ENCODE measurements around the gene KREMEN2. TPM values are rescaled to one million over a fixed set of nuclear protein-coding genes. Genes with fewer than 3 reads are reported as not detected.
A peak's percentile ranks its signal among the peaks of the same experiment; 100 is the strongest.

Gene KREMEN2
- total RNA-seq, 2 donors from 2014 or later: not detected

- Mint-ChIP-seq H3K4me1 (ENCODE audit: low read depth in 2 of 2) (peaks cover 11 to 20% of the 10 kb centered on the region in 2 donors), H3K4me3 (peak overlapping the region; percentile 75), H3K9me3 (no peaks in the 10 kb centered on the region), H3K27me3 (no peaks in the 10 kb centered on the region), H3K27ac (peak overlapping the region in 1 of 2 donors; percentile 37), H3K36me3 (no peaks in the 10 kb centered on the region)
- ATAC-seq (peak; percentile 99), DNase-seq (ENCODE audit: low spot score) (peak; percentile 99)
Measured at GRCh38 chr16:3003582-3004270, 39.7 kb downstream of the KREMEN2 start.

GRCh38 chr16:3004319-3004718, 40.2 kb downstream of the KREMEN2 start:
- H3K36me3 Mint-ChIP-seq: no peaks in the 10 kb centered on the region

DNA sequence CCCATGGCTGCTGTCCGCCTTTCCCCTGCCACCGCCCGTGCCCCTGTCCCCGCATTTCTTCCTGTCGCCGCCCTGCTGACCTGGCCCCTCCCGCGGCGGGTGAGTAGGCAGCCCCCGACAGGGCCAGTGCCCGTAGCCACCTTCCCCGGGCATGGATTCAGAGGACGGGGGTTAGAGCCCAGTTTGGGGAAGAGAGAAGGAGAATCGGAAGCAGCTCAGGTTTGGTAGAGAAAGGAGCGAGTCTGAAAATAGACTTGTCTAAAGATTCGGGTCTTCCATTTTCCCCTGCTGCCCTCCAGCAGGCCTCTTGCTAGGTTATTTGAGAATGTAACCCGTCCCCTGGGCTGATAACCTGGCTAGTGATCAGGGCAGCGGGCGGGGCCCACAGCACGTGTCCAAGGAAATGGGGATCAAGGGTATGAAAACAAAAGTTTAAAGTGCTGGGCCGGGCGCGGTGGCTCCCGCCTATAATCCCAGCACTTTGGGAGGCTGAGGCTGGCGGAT, 40.8 kb downstream of the KREMEN2 start:
- Mint-ChIP-seq H3K4me3 (peak overlapping the region; percentile 73), H3K4me1 (ENCODE audit: low read depth in 2 of 2) (peaks cover 12 to 20% of the 10 kb centered on the region in 2 donors), H3K9me3 (no peaks in the 10 kb centered on the region), H3K36me3 (no peaks in the 10 kb centered on the region), H3K27me3 (no peaks in the 10 kb centered on the region), H3K27ac (no peak overlapping the region)
- DNase-seq (ENCODE audit: low spot score) (no peak), ATAC-seq (no peak)

More at GRCh38 chr16:3004319-3004718, 40.2 kb downstream of the KREMEN2 start:
- ATAC-seq: peak; percentile 1 to 14
- H3K9me3 Mint-ChIP-seq: no peaks in the 10 kb centered on the region
- H3K27me3 Mint-ChIP-seq: no peaks in the 10 kb centered on the region
- H3K4me1 Mint-ChIP-seq (ENCODE audit: low read depth in 2 of 2): peaks cover 12 to 20% of the 10 kb centered on the region in 2 donors
- peak overlapping the region; percentile 73 for H3K4me3 Mint-ChIP-seq
- no peak overlapping the region for H3K27ac Mint-ChIP-seq
- no peak for DNase-seq (ENCODE audit: low spot score)

DNA sequence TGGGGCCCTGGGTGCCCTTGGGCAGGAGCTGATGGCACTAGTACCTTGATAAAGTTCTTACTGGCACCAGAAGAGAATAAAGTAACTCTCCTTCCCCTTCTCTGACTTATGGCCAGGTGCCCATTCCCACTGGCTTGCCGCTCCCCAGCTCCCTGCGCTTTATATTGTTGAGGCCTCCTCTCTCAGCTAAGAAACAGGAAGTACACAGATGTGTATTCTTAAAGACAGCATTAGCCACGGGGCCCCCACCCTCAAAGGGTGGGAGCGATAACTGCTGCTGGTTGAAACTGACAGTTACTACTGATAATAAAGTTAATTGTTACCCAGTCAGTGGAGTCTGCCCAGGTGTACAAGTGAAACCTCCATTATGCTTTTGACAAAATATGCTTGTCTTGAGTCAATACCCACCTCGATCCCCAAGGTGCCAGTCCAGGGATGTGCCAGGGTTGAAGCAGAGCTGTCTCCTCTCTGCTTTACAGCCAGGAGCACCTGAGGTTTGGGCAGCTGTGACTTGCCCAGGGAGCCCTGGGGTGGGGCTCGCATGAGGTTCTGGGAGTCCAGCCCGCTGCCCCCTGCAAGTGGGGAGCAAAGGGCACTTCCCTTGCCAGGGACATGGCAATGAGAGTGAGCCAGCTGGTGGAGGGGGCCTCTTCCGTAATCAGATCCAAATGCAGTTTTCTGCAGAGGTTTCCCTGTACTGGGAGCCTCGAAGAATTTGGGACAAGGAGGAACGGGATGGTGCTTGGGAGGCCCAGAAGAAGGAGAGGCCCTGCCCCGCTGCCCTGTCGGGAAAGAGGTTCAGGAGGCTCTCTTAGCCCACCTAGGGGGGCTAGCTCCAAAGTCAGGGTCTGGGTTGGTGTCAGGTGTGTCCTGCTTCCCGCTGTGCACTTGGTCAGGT, 43.2 kb downstream of the KREMEN2 start:
- DNase-seq (ENCODE audit: low spot score) (no peak), ATAC-seq (no peak)
- Mint-ChIP-seq H3K27ac (no peak overlapping the region), H3K4me3 (no peak overlapping the region), H3K4me1 (ENCODE audit: low read depth in 2 of 2) (peaks cover 12 to 20% of the 10 kb centered on the region in 2 donors), H3K9me3 (no peaks in the 10 kb centered on the region), H3K27me3 (no peaks in the 10 kb centered on the region), H3K36me3 (no peaks in the 10 kb centered on the region)

GRCh38 chr16:3007957-3008689, 44.0 kb downstream of the KREMEN2 start:
- no peaks in the 10 kb centered on the region for H3K9me3 Mint-ChIP-seq
- no peaks in the 10 kb centered on the region for H3K36me3 Mint-ChIP-seq
- H3K4me3 Mint-ChIP-seq: peak overlapping the region; percentile 9
- DNase-seq (ENCODE audit: low spot score): no peak
- ATAC-seq: no peak
- peaks cover 12 to 20% of the 10 kb centered on the region in 2 donors for H3K4me1 Mint-ChIP-seq (ENCODE audit: low read depth in 2 of 2)
- no peak overlapping the region for H3K27ac Mint-ChIP-seq
- H3K27me3 Mint-ChIP-seq: no peaks in the 10 kb centered on the region

DNA sequence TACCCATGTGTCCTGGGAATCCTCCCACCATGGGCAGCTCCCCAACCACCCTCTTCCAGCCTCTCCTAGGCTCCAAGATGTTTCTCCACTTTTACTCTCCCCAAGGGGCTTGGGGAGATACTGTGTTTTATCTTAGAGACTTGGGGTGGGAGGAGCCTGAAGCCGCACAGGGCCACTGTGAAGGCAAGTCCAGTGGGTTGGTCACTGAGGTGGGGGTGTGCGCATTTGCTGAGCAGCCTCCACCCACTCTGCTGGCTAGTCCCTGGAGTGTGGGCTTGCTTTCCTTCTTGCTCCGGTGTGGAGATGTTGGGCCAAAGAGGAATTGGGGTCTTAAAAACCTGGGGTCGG, 44.6 kb downstream of the KREMEN2 start:
- Mint-ChIP-seq H3K9me3 (no peaks in the 10 kb centered on the region), H3K27me3 (no peaks in the 10 kb centered on the region), H3K36me3 (no peaks in the 10 kb centered on the region), H3K27ac (no peak overlapping the region), H3K4me3 (no peak overlapping the region), H3K4me1 (ENCODE audit: low read depth in 2 of 2) (peaks cover 12 to 20% of the 10 kb centered on the region in 2 donors)
- ATAC-seq: no peak
- DNase-seq (ENCODE audit: low spot score): no peak

DNA sequence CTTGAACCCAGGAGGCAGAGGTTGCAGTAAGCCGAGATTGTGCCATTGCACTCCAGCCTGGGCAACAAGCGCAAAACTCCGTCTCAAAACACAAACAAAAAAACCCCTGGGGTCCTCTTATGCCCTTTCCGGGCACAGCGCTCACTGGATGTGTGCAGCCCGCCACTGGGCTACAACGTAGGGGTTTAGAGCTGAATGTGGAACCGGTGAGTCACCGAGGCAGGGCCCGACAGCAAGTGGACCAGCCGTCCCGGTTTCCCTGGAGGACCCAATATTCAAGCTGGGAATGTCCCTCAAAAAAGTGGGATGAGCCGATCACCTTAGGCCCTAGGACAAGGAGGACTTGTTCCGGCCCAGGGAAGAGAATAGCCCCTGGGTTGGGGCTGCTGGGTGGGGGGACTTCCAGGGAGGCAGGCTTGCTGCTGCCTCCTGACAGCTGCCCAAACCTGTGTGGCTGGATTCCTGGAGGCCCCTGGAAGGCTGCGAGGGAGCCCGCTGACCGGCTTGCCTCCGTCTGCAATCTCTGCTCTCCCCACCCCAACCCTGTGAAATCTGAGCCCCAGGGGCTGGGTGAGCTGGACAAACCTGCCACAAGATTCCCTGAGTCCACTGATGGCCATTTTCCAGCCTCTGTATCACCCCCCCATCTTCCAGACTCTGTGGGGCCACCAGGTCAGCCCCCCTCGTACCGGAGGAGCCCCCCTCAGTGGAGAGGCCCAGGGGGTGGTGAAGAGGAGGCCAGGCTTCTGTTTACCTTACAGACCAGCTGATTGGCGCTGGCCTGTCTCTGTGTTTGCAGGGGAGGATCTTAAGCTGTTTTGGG, 45.7 kb downstream of the KREMEN2 start:
- Mint-ChIP-seq H3K4me3 (no peak overlapping the region), H3K9me3 (no peaks in the 10 kb centered on the region), H3K27ac (no peak overlapping the region), H3K36me3 (no peaks in the 10 kb centered on the region), H3K27me3 (peaks cover 0 to 4% of the 10 kb centered on the region in 2 donors), H3K4me1 (ENCODE audit: low read depth in 2 of 2) (peaks cover 10 to 19% of the 10 kb centered on the region in 2 donors)
- ATAC-seq (no peak), DNase-seq (ENCODE audit: low spot score) (no peak)

DNA sequence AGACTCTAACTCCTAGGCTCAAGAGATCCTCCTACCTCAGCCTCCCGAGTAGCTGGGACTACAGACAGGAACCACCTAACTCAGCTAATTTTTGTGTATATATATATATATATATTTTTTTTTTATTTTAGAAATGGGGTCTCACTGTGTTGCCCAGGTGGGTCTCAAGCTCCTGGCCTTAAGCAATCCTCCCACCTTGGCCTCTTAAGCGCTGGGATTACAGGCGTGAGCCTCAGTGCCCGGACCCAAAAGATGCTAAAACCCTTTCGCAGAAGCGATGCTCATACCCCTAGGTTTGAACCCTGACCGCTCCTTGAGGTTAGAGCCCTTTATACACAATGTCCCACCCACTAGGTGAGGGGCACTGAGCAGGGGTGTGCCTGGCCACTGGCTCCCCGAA, 46.4 kb downstream of the KREMEN2 start:
- no peak for DNase-seq (ENCODE audit: low spot score)
- no peaks in the 10 kb centered on the region for H3K36me3 Mint-ChIP-seq
- H3K4me1 Mint-ChIP-seq (ENCODE audit: low read depth in 2 of 2): peaks cover 8 to 16% of the 10 kb centered on the region in 2 donors
- H3K27ac Mint-ChIP-seq: no peak overlapping the region
- peaks cover 0 to 4% of the 10 kb centered on the region in 2 donors for H3K27me3 Mint-ChIP-seq
- no peak for ATAC-seq
- no peaks in the 10 kb centered on the region for H3K9me3 Mint-ChIP-seq
- no peak overlapping the region for H3K4me3 Mint-ChIP-seq

DNA sequence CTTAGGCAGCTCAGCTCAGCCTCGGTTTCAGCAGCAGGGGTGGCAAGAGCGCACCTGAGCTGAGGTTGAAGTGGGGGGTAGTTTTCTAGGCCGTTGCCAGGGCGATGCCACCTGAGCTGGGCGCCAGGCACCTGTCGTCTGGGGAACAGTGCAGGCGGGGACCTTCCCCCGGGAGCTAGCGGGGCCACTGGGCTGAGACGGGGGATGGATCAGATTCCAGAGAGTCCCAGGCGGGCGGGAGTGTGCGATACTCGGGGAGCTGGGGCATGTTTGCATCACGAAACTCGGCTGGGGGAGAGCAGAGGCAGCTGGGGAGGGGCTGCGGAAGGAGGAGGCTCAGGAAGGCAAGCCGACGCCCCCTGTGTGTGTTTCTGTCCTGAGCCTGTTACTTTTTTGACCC, 48.2 kb downstream of the KREMEN2 start:
- ATAC-seq: no peak
- no peak for DNase-seq (ENCODE audit: low spot score)
- no peak overlapping the region for H3K27ac Mint-ChIP-seq
- no peaks in the 10 kb centered on the region for H3K9me3 Mint-ChIP-seq
- no peaks in the 10 kb centered on the region for H3K36me3 Mint-ChIP-seq
- peaks cover 8 to 10% of the 10 kb centered on the region in 2 donors for H3K4me1 Mint-ChIP-seq (ENCODE audit: low read depth in 2 of 2)
- H3K27me3 Mint-ChIP-seq: peaks cover 0 to 4% of the 10 kb centered on the region in 2 donors
- no peak overlapping the region for H3K4me3 Mint-ChIP-seq

DNA sequence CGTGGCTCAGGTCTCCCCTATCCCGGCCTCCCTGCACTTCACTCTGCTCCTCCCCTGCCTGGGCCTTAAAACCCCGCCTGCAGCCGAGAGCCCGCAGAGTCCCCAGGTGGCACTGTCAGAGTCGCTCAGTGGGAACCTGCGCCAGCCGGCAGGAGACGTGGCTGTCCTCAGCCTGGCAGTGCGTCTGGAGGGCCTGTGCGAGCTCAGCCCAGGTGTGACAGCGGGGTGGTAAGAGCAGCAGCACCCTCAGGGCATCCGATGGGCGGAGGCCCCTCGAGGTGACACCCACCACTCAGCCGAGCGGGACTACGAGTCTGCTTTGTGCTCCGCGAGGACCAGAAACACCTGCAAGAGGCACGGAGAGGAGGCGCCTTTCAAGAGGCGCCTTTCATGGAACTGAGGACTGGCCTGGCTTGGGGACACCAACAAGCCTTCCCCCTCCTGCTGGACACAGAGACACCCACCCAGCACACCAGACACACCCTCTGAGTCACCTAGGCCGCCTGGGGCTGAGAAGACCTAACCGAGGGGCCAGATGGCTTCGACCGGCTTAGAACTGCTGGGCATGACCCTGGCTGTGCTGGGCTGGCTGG, 48.8 kb downstream of the KREMEN2 start, which contains the start of gene CLDN9:
Gene CLDN9 (plus strand): TSS at position 96 of the 593 bp plus-strand sequence. CDS start 440 bp downstream, at position 536.
- Mint-ChIP-seq H3K27me3 (peaks cover 0 to 4% of the 10 kb centered on the region in 2 donors), H3K4me3 (no peak within 1 kb of the TSS), H3K27ac (no peak within 1 kb of the TSS), H3K9me3 (no peaks in the 10 kb centered on the region), H3K36me3 (no peaks in the 10 kb centered on the region), H3K4me1 (ENCODE audit: low read depth in 2 of 2) (peaks cover 7% of the 10 kb centered on the region in 2 donors)
- ATAC-seq (no peak), DNase-seq (ENCODE audit: low spot score) (no peak)

DNA sequence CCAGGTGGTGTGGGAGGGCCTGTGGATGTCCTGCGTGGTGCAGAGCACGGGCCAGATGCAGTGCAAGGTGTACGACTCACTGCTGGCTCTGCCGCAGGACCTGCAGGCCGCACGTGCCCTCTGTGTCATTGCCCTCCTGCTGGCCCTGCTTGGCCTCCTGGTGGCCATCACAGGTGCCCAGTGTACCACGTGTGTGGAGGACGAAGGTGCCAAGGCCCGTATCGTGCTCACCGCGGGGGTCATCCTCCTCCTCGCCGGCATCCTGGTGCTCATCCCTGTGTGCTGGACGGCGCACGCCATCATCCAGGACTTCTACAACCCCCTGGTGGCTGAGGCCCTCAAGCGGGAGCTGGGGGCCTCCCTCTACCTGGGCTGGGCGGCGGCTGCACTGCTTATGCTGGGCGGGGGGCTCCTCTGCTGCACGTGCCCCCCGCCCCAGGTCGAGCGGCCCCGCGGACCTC, 49.4 kb downstream of the KREMEN2 start:
- ATAC-seq (no peak), DNase-seq (ENCODE audit: low spot score) (no peak)
- peaks cover 0 to 4% of the 10 kb centered on the region in 2 donors for H3K27me3 Mint-ChIP-seq
- no peaks in the 10 kb centered on the region for H3K36me3 Mint-ChIP-seq
- H3K27ac Mint-ChIP-seq: no peak overlapping the region
- no peak overlapping the region for H3K4me3 Mint-ChIP-seq
- peaks cover 1 to 3% of the 10 kb centered on the region in 2 donors for H3K4me1 Mint-ChIP-seq (ENCODE audit: low read depth in 2 of 2)
- H3K9me3 Mint-ChIP-seq: no peaks in the 10 kb centered on the region

DNA sequence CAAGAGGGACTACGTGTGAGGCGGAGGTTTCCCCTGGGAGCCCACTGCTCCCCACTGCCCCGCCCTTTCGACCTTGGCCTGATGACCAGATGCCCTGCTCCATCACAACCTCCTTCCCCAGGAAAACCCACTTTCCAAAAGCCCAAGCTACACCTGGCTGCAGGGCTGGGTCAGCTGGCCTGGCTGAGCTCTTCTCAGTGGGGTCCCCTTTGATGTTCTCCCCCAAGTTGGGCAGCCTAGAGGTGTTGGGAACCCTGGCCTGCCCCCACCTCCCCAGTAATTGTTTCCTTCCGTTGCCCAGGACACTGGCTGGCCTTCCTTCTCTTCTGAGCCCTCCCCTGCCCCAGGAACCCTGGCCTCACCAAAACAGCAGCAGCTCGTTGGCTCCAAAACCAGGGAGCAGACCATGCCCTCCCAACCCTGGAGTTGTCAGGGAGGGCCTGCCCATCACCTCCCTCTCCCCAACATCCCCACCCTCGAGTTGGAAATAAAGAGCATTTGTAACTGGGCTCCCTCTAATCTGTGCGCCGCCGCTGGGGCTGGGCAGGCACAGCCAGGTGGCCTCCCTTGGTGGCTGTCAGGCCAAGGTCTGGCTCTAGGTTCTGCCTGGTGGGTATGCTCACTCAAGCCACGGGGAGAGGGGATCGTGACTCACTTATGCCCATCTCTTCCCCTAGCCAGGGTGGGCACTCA, 50.1 kb downstream of the KREMEN2 start:
- ATAC-seq (no peak), DNase-seq (ENCODE audit: low spot score) (no peak)
- Mint-ChIP-seq H3K27ac (no peak overlapping the region), H3K36me3 (no peaks in the 10 kb centered on the region), H3K9me3 (no peaks in the 10 kb centered on the region), H3K27me3 (peaks cover 0 to 4% of the 10 kb centered on the region in 2 donors), H3K4me3 (no peak overlapping the region), H3K4me1 (ENCODE audit: low read depth in 2 of 2) (no peaks in the 10 kb centered on the region)
